ENCODE results near the gene STOML1. TPM values are rescaled to one million over a fixed set of nuclear protein-coding genes. Genes with fewer than 3 reads are reported as not detected.
A peak's percentile ranks its signal among the peaks of the same experiment; 100 is the strongest.

The STOML1 gene
- total RNA-seq, 6 experiments from 2014 or later: 7.2 to 12.7 (median 8.3) TPM

DNA sequence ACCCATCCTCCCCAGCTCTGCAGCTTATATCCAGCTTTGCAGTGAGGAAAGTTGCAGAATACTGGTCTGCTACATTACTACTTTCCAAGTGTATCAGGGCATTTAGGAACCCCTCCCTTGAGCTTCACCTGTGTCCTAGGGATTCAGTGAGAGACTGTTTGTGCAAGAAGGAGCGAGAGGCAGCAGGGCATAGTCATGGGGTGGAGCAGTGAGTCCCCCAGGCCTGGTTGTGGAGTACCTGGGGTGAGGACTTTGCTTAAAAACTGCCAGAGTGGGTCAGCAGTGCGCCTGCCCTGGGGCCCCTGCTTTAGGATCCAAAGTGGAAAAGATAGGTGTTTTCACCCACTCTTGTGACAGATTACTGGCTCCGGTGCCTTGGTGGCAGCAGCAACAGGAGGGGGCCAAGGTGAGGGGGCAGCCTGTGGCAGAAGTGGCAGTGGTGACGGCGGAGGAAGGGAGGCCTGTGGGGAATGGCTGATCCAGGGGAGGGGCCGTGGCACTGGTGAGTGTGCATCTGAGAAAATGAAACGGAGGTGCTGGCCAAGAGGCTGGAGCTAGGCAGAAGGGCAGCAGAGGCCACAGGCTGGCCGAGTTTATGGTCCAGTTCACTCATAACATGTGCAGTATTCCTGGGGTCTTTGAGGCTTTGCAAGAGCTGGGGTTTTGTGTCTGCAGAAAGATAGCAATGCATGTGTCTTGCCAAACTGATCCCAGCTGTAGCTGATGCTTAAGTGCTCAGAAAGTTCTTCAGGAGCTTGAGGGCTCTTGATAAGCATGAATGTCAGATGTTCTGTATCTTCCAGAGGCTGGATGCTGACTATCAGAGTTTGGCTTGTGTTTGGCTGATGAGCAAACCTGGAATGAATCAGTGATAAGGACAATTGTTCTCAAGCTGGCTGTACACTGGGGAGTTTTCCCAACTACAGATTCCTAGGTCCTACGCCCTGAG lies 46.9 kb upstream of the STOML1 start:
- H3K9me3 ChIP-seq: no peaks in the 10 kb centered on the region
- no peaks in the 10 kb centered on the region for H3K4me1 ChIP-seq
- WGBS (ENCODE audit: insufficient coverage, low coverage, low lambda C conversion rate, missing lambda C conversion rate): 75% methylated on average over 7 of the region's 9 CpGs
- H3K4me3 ChIP-seq: no peak overlapping the region
- DNase-seq (no peak), ATAC-seq (no peak)
- intact Hi-C loops (cut with DNase I): loop anchor here (5.0 kb wide), 2 partner anchors 62 to 67 kb away; no protein-coding TSS in a partner anchor
- TF ChIP-seq CTCF (IDR thresholded peaks at IDR 0.05) (no peak), POLR2A (IDR thresholded peaks at IDR 0.05) (no peak)
- H3K36me3 ChIP-seq: peaks cover 0 to 21% (median 2%) of the 10 kb centered on the region in 4 donors
- no peaks in the 10 kb centered on the region for H3K27me3 ChIP-seq
- no peak overlapping the region for H3K27ac ChIP-seq

DNA sequence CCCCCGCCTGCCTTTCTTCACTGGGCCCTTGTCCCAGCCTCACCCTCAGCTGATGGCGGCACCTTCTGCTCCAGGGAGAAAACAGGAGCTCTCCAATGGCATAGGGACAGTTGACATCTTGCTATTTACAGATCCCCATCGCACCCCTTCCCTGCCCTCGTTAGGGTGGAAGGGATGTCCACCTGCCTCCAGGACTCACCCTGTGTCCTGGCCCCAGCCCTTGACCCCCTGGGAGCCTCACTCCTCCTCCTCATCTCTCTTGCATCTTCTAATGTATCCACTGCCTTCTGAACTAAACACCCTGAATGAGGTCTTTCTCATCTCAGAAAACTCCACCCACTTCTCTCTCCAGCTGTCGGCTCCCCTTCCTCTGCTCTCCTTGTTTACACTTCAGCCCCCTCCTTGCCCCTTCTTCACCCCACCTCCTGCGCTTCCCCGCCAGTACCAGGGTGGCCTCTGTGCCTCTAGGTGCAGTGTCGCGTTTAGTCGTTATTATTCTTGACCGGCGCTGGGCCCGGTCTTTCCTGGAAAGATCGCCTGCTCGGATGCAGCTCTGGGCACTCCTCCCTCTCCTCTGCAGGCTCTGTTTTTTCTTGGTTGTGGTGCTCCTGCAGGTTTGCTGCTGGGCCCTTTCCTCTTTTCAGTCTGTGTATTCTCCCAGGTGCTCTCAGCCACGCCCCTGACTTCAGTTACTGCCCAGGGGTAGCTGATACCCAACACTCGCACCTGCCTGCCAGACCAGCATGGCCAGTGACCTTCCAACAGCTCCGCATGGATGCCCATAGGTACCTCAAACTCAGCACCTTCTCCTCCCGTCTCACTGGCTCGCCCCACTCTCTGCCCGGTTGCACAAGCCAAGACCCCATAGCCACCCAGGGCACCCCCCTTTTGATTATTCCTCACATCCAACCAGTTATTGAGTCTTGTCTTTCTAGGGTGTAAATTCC lies 45.3 kb upstream of the STOML1 start:
- TF ChIP-seq POLR2A (IDR thresholded peaks at IDR 0.05): no peak
- TF ChIP-seq CTCF (IDR thresholded peaks at IDR 0.05): no peak
- Histone ChIP-seq H3K4me1 (no peaks in the 10 kb centered on the region), H3K4me3 (no peak overlapping the region), H3K27me3 (no peaks in the 10 kb centered on the region), H3K36me3 (peaks cover 0 to 26% (median 2%) of the 10 kb centered on the region in 4 donors), H3K27ac (no peak overlapping the region), H3K9me3 (no peaks in the 10 kb centered on the region)
- no peak for ATAC-seq
- intact Hi-C loops (cut with DNase I): loop anchor here (5.0 kb wide), 2 partner anchors 60 to 65 kb away; no protein-coding TSS in a partner anchor
- WGBS (ENCODE audit: insufficient coverage, low coverage, low lambda C conversion rate, missing lambda C conversion rate): 86% methylated on average over 17 of the region's 21 CpGs
- DNase-seq: no peak

DNA sequence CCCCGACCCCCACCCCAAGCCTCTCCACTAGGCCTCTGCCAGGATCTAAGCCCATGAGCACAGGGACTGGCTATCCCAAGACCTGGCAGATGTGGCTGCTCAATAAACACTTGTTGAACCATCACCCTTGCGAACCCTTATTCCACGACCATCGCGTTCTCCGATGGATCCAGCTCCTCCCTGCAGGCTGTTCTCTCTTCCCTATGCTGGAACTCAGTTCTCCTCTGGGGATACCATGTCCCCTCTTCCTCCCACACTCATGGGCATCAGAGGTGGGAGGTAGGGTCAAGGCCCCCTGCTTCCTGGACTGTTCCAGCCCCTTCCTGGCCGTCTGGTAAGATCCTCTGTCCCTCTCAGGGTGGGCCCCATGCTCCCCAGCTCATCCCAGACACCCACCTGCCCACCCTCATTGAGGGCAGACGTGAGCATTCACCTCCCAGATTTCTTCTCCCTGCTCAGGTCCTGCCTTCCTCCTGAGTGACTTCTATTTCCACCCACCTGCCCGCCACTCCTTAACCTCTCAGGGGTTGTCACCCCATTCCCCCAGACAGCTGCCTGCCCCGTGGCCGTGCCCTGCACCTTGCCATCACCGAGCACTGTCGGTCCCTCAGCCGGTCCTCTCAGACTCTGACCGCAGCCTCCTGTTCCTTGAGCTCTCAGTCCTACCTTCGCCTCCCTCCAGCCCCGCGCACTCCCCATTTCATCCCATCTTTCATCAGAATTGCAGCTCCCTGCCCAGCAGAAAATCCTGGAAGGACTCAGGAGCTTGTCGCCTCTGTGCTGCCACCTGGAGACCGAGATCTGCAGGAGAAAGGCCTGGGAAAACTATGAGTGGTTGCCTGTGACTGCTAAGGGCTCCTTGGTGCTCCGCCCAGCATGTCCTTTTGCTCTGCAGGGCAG lies 44.4 kb upstream of the STOML1 start:
- H3K9me3 ChIP-seq: no peaks in the 10 kb centered on the region
- no peaks in the 10 kb centered on the region for H3K27me3 ChIP-seq
- H3K4me1 ChIP-seq: no peaks in the 10 kb centered on the region
- no peak for TF ChIP-seq POLR2A (IDR thresholded peaks at IDR 0.05)
- peak; percentile 40 to 61 (median 54) for TF ChIP-seq CTCF (IDR thresholded peaks at IDR 0.05)
- peaks cover 0 to 26% (median 2%) of the 10 kb centered on the region in 4 donors for H3K36me3 ChIP-seq
- DNase-seq: peak in 2 of 3 donors; percentile 58 to 65
- no peak overlapping the region for H3K27ac ChIP-seq
- intact Hi-C loops (cut with DNase I): loop anchor here (5.0 kb wide), 2 partner anchors 59 to 64 kb away; no protein-coding TSS in a partner anchor
- H3K4me3 ChIP-seq: no peak overlapping the region
- 74% methylated on average over 19 of the region's 21 CpGs for WGBS (ENCODE audit: insufficient coverage, low coverage, low lambda C conversion rate, missing lambda C conversion rate)
- ATAC-seq: peak; percentile 57 to 78 (median 65)
